ENCODE data around the gene GTSE1.

DNA sequence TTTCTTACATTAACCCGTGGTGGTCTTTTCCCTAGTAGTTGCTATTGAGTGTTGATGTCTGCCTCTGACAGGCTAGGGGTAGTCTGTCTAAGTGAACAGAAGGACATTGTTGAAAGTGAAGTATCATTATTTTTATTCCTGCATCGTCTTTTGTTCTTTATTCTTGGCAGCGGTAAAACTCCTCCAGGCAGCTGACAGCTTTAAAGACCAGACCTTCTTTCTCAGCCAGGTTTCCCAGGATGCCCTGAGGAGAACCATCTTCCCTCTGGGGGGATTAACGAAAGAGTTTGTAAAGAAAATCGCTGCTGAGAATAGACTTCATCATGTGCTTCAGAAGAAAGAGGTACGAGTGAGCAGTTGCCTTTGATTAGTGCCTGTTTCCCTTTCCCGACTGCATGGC is 53.5 kb downstream of the GTSE1 start:
- TF ChIP-seq EZH2 (IDR thresholded peaks at IDR 0.05; ENCODE audit: insufficient read depth, poor library complexity, severe bottlenecking): no peak
- no peak for TF ChIP-seq EZH2phosphoT487 (IDR thresholded peaks at IDR 0.05; ENCODE audit: insufficient read depth, low read depth)
